ENCODE data around the gene LKAAEAR1.

- TF ChIP-seq PATZ1 (CRISPR knock-in tag; IDR thresholded peaks at IDR 0.05; ENCODE audit: borderline replicate concordance) (no peak), PPARA (CRISPR knock-in tag; IDR thresholded peaks at IDR 0.05; ENCODE audit: borderline replicate concordance) (no peak), RARB (CRISPR knock-in tag; IDR thresholded peaks at IDR 0.05) (no peak), ARNTL (CRISPR knock-in tag; IDR thresholded peaks at IDR 0.05; ENCODE audit: borderline replicate concordance, low read depth) (no peak), ZNF565 (CRISPR knock-in tag; conservative IDR thresholded peaks at IDR 0.05; ENCODE audit: low read depth) (no peak), CREB5 (CRISPR knock-in tag; IDR thresholded peaks at IDR 0.05; ENCODE audit: low read depth) (no peak), ZFP30 (CRISPR knock-in tag; IDR thresholded peaks at IDR 0.05) (no peak), ZNF8 (CRISPR knock-in tag; IDR thresholded peaks at IDR 0.05) (no peak), TCF4 (CRISPR knock-in tag; IDR thresholded peaks at IDR 0.05; ENCODE audit: borderline replicate concordance) (no peak), BACH2 (CRISPR knock-in tag; IDR thresholded peaks at IDR 0.05; ENCODE audit: borderline replicate concordance) (no peak), SNAI2 (CRISPR knock-in tag; IDR thresholded peaks at IDR 0.05) (no peak)
Observed at GRCh38 chr20:64055396-64055892, 28.8 kb downstream of the LKAAEAR1 start.

Data from SK-N-SH treated with all-trans-retinoic acid at 6 μM for 48 hours (cell line).